HG03439 (cell line): Measurements from ENCODE around the gene HOPX.
"Not testable (repeated sequence)": the region's sequence is repeated elsewhere in the genome, so short reads cannot be mapped to it uniquely, and the experiment has no call there.

Experiments
- ATAC-seq: cut with Tn5 transposase; IDR thresholded peaks from one replicate; pipeline ENCODE4 v1.9.1; 2021; ENCODE audit warnings: mild to moderate bottlenecking, moderate library complexity; ENCODE audit not compliant: unreplicated experiment

HOPX gene

GRCh38 chr4:56630876-56631666 lies 50.0 kb downstream of the HOPX start:
- ATAC-seq: no peak

DNA sequence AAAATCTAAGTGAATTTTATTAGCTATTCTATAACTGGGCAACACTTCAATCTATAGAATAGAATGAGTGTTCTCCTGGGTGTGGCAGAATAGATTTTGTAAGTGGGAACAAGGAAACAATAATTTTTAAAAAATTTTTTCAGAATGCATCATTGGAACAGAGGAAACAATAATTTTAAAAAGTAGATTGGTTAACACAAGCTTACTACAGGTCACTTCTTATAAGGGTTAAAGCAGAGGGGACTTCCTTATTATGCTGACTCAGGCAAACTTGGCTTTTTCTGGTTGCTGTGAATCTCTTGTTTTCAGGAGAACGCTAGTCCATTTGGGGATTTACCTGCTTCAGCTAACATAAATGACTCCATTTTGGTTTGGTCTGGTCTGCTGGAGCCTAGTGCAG lies 52.5 kb downstream of the HOPX start:
- ATAC-seq: no peak

DNA sequence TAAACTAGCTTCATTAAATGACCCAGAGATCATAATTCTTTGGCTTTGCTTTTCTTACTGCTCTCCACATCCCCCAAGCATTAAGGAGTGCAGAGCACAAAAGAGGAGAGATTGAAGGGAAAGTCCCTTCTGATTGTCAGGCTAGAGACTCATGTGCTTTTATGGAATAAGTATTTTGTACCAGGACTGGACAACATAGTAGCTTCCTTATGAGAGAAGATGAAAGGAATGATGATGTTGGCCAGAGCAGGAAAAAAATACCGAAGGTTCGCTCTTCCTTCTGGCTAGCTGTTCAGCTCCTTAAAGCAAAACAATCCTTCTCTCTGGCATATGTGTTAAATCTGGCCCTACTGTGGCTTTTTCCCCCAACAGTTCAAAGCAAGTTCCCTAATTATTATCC lies 53.1 kb downstream of the HOPX start:
- no peak for ATAC-seq

- ATAC-seq: no peak
Measured at GRCh38 chr4:56627375-56627774, 53.7 kb downstream of the HOPX start.

DNA sequence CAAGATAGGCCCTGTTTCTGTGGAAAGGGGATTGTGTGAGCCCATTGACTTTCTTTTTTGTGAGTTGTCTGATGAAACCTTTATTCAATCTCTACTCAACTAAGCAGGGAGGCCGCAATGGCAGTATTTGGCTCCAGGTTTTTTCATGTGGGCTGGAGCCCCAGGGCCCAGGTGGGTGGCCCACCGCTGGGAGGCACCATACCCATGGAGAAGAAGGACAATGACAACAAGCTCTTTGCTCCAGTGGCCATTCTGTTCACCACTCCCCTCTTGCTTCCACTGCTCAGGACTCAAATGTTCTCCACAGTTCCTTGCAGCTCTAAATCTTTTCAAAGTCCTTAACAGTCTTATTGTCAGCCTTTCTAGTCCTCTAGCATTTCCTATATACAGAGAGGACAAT lies 54.1 kb downstream of the HOPX start:
- no peak for ATAC-seq

DNA sequence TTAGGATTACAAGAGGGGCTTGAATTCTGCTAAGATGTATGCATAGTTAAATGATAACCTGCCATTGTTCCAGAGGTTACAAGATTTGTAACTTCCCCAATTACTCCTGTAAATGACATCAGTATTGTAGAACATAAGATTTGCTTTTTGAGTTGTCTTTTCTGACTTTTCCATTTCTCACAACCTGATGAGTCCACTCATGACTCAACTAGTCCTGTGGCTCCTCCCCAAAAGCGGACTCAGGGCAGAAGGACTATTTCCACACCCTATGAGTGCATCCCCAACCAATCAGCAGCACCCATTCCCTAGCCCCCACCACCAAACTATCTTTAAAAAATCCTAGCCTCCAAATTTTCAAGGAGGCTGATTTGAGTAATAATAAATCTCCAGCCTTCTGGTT lies 54.7 kb downstream of the HOPX start:
- ATAC-seq: no peak

DNA sequence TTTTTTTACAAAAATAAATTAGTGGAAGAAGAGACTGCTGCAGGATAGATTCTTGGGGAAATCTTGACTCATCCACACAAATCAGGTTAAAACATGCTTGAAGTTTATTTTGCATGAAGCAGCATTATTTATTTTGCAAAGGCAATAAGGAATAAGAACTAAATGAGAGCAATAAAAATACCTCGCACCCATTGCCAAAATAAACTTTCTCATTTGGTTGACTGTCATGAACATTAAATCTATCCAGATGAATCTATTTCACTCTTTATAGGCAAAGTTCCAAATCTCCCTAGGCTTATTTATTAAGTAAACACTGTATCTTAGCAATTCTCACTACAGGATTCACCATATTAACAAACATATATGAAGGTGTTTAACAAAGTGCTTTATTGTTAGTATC lies 58.9 kb downstream of the HOPX start:
- no peak for ATAC-seq

GRCh38 chr4:56619816-56620215 lies 61.3 kb downstream of the HOPX start:
- ATAC-seq: no peak

DNA sequence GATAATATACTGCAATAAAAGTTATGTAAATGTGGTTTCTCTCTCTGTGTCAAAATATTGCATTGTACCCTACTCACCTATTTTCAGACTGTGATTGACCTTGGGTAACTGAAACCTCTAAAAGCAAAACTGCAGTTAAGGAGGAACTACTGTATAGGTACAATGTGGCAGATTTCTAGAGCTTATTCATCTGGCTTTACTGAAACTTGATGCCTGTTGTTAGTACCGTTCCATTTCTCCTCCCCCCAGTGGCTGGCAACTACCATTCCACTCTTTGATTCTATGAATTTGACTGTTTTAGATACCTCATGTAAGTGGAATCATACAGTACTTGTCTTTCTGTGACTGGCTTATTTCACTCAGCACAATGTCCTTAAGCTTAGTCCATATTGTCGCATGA lies 61.9 kb downstream of the HOPX start:
- ATAC-seq: peak; percentile 69

- ATAC-seq: no peak
Measured at GRCh38 chr4:56618734-56619133, 62.4 kb downstream of the HOPX start.

- no peak for ATAC-seq
Measured at GRCh38 chr4:56613101-56613862, 67.8 kb downstream of the HOPX start.

- ATAC-seq: no peak
Measured at GRCh38 chr4:56612282-56612681, 68.8 kb downstream of the HOPX start.

DNA sequence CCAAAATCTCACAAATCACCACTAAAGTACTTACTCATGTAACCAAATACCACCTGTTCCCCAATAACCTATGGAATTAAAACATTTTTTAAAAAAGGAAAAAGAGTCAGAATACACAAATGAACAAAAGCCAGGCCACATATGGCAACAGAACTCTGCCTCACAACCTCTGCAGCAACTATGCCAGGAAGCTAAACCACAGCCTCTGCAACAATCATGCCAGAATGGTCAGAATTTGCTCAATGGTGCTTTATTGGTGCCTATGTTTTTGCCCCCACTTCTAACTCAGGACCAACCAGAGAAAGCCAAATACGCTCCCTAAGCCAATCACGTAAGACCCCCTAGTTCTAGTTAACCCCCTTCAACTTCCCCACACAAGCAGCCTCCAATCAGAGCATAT lies 69.6 kb downstream of the HOPX start:
- no peak for ATAC-seq

DNA sequence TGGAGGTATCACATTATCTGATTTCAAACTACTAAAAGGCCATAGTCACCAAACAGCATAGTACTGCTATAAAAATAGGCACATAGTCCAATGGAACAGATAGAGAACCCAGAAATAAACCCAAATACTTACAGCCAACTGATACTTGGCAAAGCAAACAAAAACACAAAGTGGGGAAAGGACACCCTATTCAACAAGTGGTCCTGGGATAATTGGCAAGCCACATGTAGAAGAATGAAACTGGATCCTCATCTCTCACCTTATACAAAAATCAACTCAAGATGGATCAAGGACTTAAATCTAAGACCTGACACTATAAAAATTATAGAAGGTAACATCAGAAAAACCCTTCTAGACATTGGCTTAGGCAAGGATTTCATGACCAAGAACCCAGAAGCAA lies 70.9 kb downstream of the HOPX start:
- not testable (repeated sequence) for ATAC-seq

GRCh38 chr4:56607926-56608325 lies 73.2 kb downstream of the HOPX start:
- no peak for ATAC-seq

DNA sequence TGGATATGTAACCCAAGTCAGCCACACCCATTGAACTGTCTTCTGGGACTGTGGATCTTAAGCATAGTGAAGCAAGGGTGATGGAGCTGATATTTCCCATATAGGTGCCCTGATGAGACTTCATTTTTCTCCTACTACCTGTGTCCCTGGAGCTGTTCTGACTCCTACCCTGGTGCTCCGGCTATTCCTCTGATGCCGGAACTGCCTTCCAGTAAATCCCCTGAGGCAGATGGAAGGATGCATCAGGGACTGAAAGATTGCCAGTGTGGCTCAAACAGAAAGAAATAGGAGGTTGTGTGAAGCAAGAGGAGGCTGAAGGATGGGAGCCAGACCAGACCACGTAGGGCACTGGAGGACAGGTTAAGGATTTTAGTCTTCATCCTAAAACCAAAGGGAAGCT lies 74.7 kb downstream of the HOPX start:
- ATAC-seq: no peak

DNA sequence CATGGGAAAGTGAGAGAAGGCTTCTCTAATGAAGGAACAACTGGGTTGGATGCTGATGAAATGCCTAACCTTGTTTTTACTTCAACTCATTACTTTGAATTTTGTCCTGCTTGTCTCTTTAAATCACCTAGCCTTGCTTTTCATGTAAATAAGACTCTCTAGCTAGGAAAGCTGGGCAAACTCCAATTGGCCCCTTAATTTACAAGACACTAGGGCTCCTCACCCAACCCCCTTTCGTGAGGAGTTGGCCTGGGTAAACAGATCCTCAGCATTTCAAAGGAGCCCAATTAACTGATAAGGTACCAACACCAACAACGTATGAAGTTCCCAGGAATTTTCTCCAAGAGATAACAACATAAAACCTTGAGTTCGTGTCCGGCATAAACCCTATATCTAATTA lies 75.6 kb downstream of the HOPX start:
- ATAC-seq: not testable (repeated sequence)

DNA sequence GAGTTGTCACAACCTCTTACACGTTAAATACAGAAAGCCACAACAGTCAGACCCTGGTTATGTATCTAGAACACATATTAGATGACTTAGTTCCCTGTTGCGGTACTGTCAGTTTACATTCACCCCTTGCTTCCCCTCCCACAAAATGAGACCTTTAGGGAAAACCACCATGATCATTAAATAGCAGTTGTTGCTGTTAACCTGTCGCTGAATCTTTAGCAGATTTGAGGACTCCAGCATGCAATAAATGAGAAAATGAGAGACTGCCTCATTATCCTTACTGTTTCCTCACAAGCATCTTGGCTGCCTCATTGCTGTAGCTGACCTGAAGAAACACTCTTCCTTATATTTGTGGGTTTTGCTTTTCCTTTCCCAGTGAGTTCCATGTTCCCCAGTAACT lies 77.8 kb downstream of the HOPX start:
- ATAC-seq: no peak
